ENCODE measurements around the gene TMPRSS13. TPM values are rescaled to one million over a fixed set of nuclear protein-coding genes. Genes with fewer than 3 reads are reported as not detected.

TMPRSS13 gene
- total RNA-seq, 1 donor from 2014 or later = 5.7 TPM

DNA sequence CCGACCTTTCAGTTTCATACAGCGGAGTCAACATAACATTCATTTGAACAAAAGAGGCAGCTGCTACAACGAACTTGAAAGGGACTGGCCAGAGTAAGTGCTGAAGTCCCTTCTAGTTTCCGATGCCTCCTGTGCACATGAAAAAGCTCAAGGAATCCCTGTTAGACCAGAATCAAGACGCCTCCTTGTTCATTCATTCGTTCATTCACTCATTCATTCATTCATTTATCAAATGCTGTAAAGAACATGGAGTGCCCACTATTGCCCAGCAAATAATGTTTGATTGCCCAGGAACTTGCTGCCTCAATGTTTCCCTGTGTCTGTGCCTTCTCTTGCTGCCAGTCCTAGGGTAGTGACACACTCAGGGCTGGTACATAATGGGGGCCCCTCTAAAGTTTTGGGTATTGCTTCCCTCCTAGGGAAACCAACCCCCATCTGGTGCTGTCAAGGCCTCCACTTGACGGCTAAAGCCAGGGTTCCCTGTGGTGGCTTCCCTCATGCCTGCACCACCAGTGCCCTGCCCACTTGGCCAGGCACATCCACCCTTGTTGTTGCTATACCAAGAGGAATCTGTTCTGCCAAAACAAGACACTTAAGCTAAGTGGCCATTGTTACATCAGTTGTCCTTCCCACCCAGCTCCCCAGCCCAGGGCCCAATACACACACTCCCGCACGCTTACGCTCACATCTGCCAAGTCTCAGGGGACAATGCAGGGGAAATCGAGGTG lies 3.8 kb downstream of the TMPRSS13 start:
- DNase-seq (ENCODE audit: low spot score, unreplicated experiment) = no peak
- Mint-ChIP-seq H3K4me3 (ENCODE audit: low read depth) (no peak overlapping the region), H3K4me1 (ENCODE audit: low read depth) (peaks cover 22% of the 10 kb centered on the region), H3K27me3 (no peaks in the 10 kb centered on the region), H3K9me3 (ENCODE audit: low read depth) (no peaks in the 10 kb centered on the region), H3K36me3 (ENCODE audit: insufficient read depth) (no peaks in the 10 kb centered on the region), H3K27ac (no peak overlapping the region)
- no peak for TF ChIP-seq CTCF (IDR thresholded peaks at IDR 0.05; ENCODE audit: unreplicated experiment)

DNA sequence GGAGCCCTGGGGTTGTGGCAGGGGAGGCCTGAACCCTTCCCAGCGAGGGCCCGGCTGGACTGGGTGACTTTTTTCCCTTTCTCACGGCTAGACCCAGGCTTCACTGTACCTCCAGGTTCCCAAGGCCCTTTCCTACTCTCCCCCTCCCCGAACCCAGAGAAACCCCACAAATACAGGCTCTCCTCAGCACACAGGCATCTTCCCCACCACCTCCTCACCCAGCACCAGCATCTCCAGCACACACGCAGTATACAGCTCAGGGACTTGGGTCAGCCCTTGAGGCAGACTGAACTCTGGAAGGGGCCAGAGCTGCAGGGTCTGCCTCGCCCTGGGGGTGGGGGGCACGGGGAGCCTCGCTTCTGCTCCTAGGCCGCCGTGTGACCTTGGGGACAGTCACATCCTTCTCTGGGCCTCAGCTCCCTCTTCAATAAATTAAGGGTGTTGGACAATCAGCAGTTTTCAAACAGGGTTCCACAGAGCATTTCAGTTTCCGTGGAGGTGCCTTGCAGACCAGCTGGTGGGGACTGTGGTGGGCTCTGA lies 4.5 kb downstream of the TMPRSS13 start:
- Mint-ChIP-seq H3K27ac (no peak overlapping the region), H3K4me3 (ENCODE audit: low read depth) (no peak overlapping the region), H3K9me3 (ENCODE audit: low read depth) (no peaks in the 10 kb centered on the region), H3K27me3 (no peaks in the 10 kb centered on the region), H3K4me1 (ENCODE audit: low read depth) (peaks cover 15% of the 10 kb centered on the region), H3K36me3 (ENCODE audit: insufficient read depth) (no peaks in the 10 kb centered on the region)
- TF ChIP-seq CTCF (IDR thresholded peaks at IDR 0.05; ENCODE audit: unreplicated experiment) = no peak
- DNase-seq (ENCODE audit: low spot score, unreplicated experiment) = no peak

- DNase-seq (ENCODE audit: low spot score, unreplicated experiment) = no peak
- H3K36me3 Mint-ChIP-seq (ENCODE audit: insufficient read depth) = no peaks in the 10 kb centered on the region
- no peak overlapping the region for H3K4me3 Mint-ChIP-seq (ENCODE audit: low read depth)
These were observed 5.4 kb downstream of the TMPRSS13 start for GRCh38 chr11:117923773-117924172.

DNA sequence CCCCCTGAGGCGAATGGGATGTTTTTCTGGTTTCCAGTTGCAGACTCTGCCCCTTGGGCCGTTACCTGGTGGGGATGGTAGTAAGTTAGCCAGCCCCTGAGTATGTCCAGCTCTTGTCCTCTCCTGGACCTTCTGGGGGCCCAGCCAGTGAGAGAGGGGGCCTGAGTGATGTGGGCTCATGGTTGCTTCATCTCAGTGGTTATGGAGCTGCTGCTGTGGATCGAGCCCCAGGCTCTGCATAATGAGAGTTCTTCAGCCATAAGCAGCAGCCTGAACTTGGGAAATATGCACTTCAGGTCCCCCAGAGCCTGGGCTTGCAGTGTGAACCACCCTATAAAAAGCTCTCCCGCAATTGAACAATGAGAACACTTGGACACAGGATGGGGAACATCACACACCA lies 5.9 kb downstream of the TMPRSS13 start:
- H3K9me3 Mint-ChIP-seq (ENCODE audit: low read depth) = no peaks in the 10 kb centered on the region
- TF ChIP-seq CTCF (IDR thresholded peaks at IDR 0.05; ENCODE audit: unreplicated experiment) = no peak
- DNase-seq (ENCODE audit: low spot score, unreplicated experiment) = no peak
- H3K36me3 Mint-ChIP-seq (ENCODE audit: insufficient read depth) = no peaks in the 10 kb centered on the region
- H3K4me3 Mint-ChIP-seq (ENCODE audit: low read depth) = no peak overlapping the region
- no peaks in the 10 kb centered on the region for H3K27me3 Mint-ChIP-seq
- H3K4me1 Mint-ChIP-seq (ENCODE audit: low read depth) = peaks cover under 1% of the 10 kb centered on the region
- no peak overlapping the region for H3K27ac Mint-ChIP-seq

More at GRCh38 chr11:117923773-117924172, 5.4 kb downstream of the TMPRSS13 start:
- no peaks in the 10 kb centered on the region for H3K9me3 Mint-ChIP-seq (ENCODE audit: low read depth)
- H3K27me3 Mint-ChIP-seq = no peaks in the 10 kb centered on the region
- no peak for TF ChIP-seq CTCF (IDR thresholded peaks at IDR 0.05; ENCODE audit: unreplicated experiment)
- H3K27ac Mint-ChIP-seq = no peak overlapping the region
- peaks cover 6% of the 10 kb centered on the region for H3K4me1 Mint-ChIP-seq (ENCODE audit: low read depth)

GRCh38 chr11:117921893-117922292 lies 7.3 kb downstream of the TMPRSS13 start:
- no peaks in the 10 kb centered on the region for H3K36me3 Mint-ChIP-seq (ENCODE audit: insufficient read depth)
- no peak overlapping the region for H3K27ac Mint-ChIP-seq
- no peak for TF ChIP-seq CTCF (IDR thresholded peaks at IDR 0.05; ENCODE audit: unreplicated experiment)
- no peaks in the 10 kb centered on the region for H3K9me3 Mint-ChIP-seq (ENCODE audit: low read depth)
- H3K4me3 Mint-ChIP-seq (ENCODE audit: low read depth) = no peak overlapping the region
- no peaks in the 10 kb centered on the region for H3K4me1 Mint-ChIP-seq (ENCODE audit: low read depth)
- H3K27me3 Mint-ChIP-seq = no peaks in the 10 kb centered on the region
- no peak for DNase-seq (ENCODE audit: low spot score, unreplicated experiment)

Data from progenitor cell of endocrine pancreas (in vitro differentiated cells).